ENCODE results near the gene PPDPF. TPM values are rescaled to one million over a fixed set of nuclear protein-coding genes. Genes with fewer than 3 reads are reported as not detected.

PPDPF gene
- total RNA-seq, 4 donors from 2014 or later = 114 to 256 (median 162) TPM

DNA sequence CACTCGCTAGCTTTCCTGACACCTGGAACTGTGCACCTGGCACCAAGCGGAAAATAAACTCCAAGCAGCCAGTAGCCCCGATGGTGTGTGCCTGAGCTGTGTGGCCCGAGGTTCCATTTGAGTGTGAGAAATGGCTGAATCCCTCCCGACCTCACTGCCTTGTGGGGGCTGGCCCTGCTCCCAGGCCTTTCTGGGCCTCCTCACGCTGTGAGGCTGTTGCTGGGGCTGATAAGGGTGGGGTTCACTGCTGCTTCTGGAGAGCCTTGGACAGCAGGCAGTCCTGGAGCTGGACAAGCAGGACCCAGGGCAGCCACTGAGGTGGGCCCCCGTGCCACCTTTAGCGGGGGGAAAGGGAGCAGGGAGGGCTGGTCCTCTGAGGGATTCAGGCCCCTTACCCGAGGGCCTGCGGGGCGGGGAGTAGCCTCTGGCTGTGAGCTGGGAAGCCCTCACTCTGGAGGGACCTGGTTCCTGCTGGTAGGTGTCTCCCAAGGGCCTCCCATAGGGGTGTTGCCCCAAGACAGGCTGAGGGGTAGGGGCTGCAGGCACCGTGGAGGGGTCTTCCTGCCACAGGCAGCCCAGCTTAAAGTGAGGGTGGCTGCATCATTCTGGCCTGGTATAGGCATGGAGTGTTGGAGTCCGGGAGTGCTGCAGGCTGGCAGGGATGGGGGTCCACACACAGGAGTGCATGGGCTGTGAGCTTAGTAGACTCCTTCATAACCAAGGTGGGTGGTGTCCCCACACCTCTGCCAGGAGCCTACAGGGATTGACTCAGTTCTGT lies 1.7 kb downstream of the PPDPF start:
- TF ChIP-seq POLR2A (IDR thresholded peaks at IDR 0.05) (no peak), EP300 (IDR thresholded peaks at IDR 0.05) (no peak)
- TF ChIP-seq, protein P1, sequence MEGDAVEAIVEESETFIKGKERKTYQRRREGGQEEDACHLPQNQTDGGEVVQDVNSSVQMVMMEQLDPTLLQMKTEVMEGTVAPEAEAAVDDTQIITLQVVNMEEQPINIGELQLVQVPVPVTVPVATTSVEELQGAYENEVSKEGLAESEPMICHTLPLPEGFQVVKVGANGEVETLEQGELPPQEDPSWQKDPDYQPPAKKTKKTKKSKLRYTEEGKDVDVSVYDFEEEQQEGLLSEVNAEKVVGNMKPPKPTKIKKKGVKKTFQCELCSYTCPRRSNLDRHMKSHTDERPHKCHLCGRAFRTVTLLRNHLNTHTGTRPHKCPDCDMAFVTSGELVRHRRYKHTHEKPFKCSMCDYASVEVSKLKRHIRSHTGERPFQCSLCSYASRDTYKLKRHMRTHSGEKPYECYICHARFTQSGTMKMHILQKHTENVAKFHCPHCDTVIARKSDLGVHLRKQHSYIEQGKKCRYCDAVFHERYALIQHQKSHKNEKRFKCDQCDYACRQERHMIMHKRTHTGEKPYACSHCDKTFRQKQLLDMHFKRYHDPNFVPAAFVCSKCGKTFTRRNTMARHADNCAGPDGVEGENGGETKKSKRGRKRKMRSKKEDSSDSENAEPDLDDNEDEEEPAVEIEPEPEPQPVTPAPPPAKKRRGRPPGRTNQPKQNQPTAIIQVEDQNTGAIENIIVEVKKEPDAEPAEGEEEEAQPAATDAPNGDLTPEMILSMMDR (IDR thresholded peaks at IDR 0.05) = no peak
- no peaks in the 10 kb centered on the region for H3K27me3 ChIP-seq
- H3K4me1 ChIP-seq = peaks cover 0 to 41% (median 20%) of the 10 kb centered on the region in 3 donors
- WGBS, 2 donors (ENCODE audit: low coverage in 1 of 2) = 80 to 100% methylated on average over 1 of the region's 13 CpGs
- H3K4me3 ChIP-seq = peak overlapping the region in 1 of 2 donors; percentile 99
- H3K27ac ChIP-seq = peak overlapping the region in 2 of 4 donors; percentile 97 to 98
- H3K36me3 ChIP-seq = peaks cover 0 to 23% of the 10 kb centered on the region in 2 donors
- peaks cover 0 to 4% (median 0%) of the 10 kb centered on the region in 3 donors for H3K9me3 ChIP-seq
- no peak for ATAC-seq

DNA sequence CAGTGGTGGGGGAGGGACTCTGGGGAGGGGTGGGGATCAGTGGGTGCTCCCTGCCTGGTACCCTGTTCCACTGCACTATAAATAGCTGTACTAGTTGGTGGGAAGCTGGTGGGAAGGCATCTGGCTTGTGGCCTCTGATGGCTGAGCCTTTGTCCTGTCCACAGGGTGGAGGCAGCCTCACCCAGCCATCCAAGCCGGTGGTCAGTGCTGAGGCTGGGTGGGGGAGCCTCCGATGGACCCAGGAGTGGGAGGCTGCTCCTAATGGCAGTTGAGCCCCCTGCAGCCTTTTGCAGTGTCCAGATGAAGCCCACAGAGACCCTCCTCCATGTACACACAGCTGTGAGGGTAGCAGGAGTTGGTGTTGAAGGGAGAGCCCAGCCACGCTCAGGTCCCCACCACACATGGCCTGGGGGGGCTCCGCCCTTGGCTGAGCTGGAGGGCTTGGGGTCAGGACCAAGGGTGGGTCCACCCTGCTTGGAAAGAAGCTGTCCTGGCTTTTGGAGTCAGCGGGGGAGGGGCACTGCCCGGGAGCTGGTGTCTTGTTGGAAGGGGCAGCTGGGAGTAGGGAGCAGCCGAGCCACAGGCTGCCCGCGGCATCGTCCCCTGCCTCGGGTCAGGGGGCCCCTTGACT lies 2.5 kb downstream of the PPDPF start:
- TF ChIP-seq POLR2A (IDR thresholded peaks at IDR 0.05) (no peak), POLR2AphosphoS5 (IDR thresholded peaks at IDR 0.05) (no peak), EP300 (IDR thresholded peaks at IDR 0.05) (no peak)
- TF ChIP-seq, protein P1 (IDR thresholded peaks at IDR 0.05) = no peak
- no peak for ATAC-seq
- Histone ChIP-seq H3K36me3 (peaks cover 0 to 23% of the 10 kb centered on the region in 2 donors), H3K4me3 (no peak overlapping the region), H3K27me3 (no peaks in the 10 kb centered on the region), H3K9me3 (peaks cover 0 to 4% (median 0%) of the 10 kb centered on the region in 3 donors), H3K27ac (no peak overlapping the region), H3K4me1 (peaks cover 0 to 41% (median 20%) of the 10 kb centered on the region in 3 donors)
- WGBS, 2 donors (ENCODE audit: low coverage in 1 of 2) = no CpG with 5 or more reads among the region's 11 CpGs

DNA sequence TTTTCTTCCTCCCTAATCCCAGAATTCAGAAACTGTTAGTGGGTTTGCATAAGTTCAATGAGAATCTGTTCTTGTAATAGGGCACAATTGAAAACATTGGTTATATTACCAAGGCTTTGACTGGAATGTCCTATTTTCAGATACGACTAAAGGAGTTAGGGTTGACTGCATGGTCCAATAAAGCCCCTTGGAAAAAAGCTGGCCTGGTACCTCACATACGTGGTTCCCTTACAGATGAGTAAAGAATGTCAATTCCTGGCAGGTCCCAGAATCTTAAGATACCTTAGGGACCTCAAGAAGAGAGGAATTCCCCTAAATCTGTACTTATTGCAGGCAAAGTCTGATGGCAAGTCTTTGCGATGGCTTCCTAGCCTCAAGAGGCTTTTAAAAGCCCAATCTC lies 4.6 kb downstream of the PPDPF start:
- Histone ChIP-seq H3K27ac (no peak overlapping the region), H3K9me3 (peaks cover 0 to 4% (median 0%) of the 10 kb centered on the region in 3 donors), H3K36me3 (peaks cover 0 to 23% of the 10 kb centered on the region in 2 donors), H3K4me1 (peaks cover 0 to 25% (median 15%) of the 10 kb centered on the region in 3 donors), H3K27me3 (peaks cover under 1% of the 10 kb centered on the region), H3K4me3 (no peak overlapping the region)
- TF ChIP-seq, protein P1 (IDR thresholded peaks at IDR 0.05) = no peak
- no peak for TF ChIP-seq EP300 (IDR thresholded peaks at IDR 0.05)
- no peak for TF ChIP-seq POLR2A (IDR thresholded peaks at IDR 0.05)
- TF ChIP-seq POLR2AphosphoS5 (IDR thresholded peaks at IDR 0.05) = no peak
- 39 to 53% methylated on average over 2 to 3 of the region's 3 CpGs for WGBS, 2 donors (ENCODE audit: low coverage in 1 of 2)
- no peak for ATAC-seq

DNA sequence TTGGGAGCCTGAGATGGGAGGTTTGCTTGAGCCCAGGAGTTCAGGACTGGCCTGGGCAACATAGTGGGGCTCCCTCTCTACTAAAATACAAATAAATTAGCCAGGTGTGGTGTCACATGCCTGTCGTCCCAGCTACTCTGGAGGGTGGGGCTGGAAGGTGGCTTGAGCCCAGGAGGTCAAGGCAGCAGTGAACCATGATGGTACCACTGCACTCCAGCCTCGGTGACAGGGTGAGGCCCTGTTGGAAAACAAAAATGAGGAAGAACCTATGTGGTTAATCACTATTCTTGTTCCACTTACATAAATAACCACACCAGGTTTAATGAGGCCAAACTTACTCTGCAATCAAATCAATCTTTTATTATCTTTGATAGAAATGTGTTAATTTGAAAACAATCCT lies 5.4 kb downstream of the PPDPF start:
- peaks cover 0 to 4% (median 0%) of the 10 kb centered on the region in 3 donors for H3K9me3 ChIP-seq
- no peak overlapping the region for H3K27ac ChIP-seq
- no peak for ATAC-seq
- H3K4me3 ChIP-seq = no peak overlapping the region
- WGBS, 2 donors (ENCODE audit: low coverage in 1 of 2) = 55% methylated on average over 1 of the region's 2 CpGs; no CpG with 5 or more reads in 1 of the 2 donors
- peaks cover 9% of the 10 kb centered on the region for H3K27me3 ChIP-seq
- peaks cover 0 to 23% of the 10 kb centered on the region in 2 donors for H3K36me3 ChIP-seq
- TF ChIP-seq EP300 (IDR thresholded peaks at IDR 0.05) = no peak
- TF ChIP-seq, protein P1 (IDR thresholded peaks at IDR 0.05) = no peak
- TF ChIP-seq POLR2AphosphoS5 (IDR thresholded peaks at IDR 0.05) = no peak
- TF ChIP-seq POLR2A (IDR thresholded peaks at IDR 0.05) = no peak
- H3K4me1 ChIP-seq = peaks cover 0 to 25% (median 15%) of the 10 kb centered on the region in 3 donors
